ENCODE data around the gene NPBWR2.

DNA sequence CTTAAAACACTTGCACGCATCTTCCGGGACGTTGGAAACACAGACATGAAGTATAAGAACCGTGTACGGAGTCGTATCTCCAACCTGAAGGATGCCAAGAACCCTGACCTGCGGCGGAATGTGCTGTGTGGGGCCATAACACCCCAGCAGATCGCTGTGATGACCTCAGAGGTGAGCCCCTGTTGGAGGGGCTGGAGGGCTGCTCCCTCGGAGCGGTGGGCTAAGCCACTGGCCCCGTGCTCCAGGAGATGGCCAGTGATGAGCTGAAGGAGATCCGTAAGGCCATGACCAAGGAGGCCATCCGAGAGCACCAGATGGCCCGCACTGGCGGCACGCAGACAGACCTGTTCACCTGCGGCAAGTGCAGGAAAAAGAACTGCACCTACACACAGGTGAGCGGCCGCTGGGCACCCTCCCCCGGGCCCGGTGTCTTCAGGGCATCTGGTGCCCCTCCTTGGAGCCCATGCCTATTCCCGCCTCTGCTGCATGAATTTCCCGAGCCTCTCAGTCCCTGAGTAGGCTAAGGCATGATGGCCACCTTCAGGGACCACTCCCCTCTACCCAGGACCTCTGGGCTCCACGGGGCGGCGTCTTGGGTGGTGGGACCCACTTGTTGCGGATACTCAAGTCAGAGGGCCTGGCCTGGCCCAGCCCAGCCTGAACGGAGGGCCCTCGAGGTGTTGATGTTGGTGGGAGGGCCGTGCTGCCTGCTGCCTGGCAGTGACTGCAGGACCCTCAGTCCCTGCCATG lies 36.9 kb downstream of the NPBWR2 start:
- TF ChIP-seq, protein P1, sequence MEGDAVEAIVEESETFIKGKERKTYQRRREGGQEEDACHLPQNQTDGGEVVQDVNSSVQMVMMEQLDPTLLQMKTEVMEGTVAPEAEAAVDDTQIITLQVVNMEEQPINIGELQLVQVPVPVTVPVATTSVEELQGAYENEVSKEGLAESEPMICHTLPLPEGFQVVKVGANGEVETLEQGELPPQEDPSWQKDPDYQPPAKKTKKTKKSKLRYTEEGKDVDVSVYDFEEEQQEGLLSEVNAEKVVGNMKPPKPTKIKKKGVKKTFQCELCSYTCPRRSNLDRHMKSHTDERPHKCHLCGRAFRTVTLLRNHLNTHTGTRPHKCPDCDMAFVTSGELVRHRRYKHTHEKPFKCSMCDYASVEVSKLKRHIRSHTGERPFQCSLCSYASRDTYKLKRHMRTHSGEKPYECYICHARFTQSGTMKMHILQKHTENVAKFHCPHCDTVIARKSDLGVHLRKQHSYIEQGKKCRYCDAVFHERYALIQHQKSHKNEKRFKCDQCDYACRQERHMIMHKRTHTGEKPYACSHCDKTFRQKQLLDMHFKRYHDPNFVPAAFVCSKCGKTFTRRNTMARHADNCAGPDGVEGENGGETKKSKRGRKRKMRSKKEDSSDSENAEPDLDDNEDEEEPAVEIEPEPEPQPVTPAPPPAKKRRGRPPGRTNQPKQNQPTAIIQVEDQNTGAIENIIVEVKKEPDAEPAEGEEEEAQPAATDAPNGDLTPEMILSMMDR (IDR thresholded peaks at IDR 0.05) = no peak
- no peak for TF ChIP-seq ZFX (IDR thresholded peaks at IDR 0.05; ENCODE audit: borderline replicate concordance)

Measured in 22Rv1 (cell line).